ENCODE data around the gene GRAMD2A. TPM values are rescaled to one million over a fixed set of nuclear protein-coding genes. Genes with fewer than 3 reads are reported as not detected.
A peak's percentile ranks its signal among the peaks of the same experiment; 100 is the strongest.

The GRAMD2A gene
- total and polyA plus RNA-seq, 10 of the 15 experiments (the other 5 are each of a cell fraction or from before 2014, with no cell fraction given), result 0.02 to 0.35 TPM; not detected in 8

- TF ChIP-seq REST (IDR thresholded peaks at IDR 0.05; ENCODE audit: low read depth, low read length) (no peak), BHLHE40 (IDR thresholded peaks at IDR 0.05; ENCODE audit: borderline replicate concordance in 1 of 2, low read depth in 2 of 2, low read length in 1 of 2) (peak; percentile 100), GABPA (IDR thresholded peaks at IDR 0.05; ENCODE audit: low read depth) (no peak), POLR2AphosphoS2 (IDR thresholded peaks at IDR 0.05; ENCODE audit: low read depth, low read length) (peak; percentile 54; the same call in 1 of the 2 replicates), JUND (IDR thresholded peaks at IDR 0.05; ENCODE audit: low read depth, low read length) (no peak), ZNF274 (IDR thresholded peaks at IDR 0.05; ENCODE audit: insufficient read depth, insufficient read length) (no peak), ZSCAN29 (IDR thresholded peaks at IDR 0.05) (no peak), SRF (IDR thresholded peaks at IDR 0.05; ENCODE audit: low read depth in 2 of 2, low read length in 2 of 2) (no peak)
Observed at GRCh38 chr15:72118017-72118978, 79.3 kb downstream of the GRAMD2A start, which contains the start of the genes MYO9A and SENP8 (continued).
